Measurements from ENCODE around the gene PCNX3. TPM values are rescaled to one million over a fixed set of nuclear protein-coding genes. Genes with fewer than 3 reads are reported as not detected.
A peak's percentile ranks its signal among the peaks of the same experiment; 100 is the strongest.

PCNX3 gene
- total RNA-seq, 1 experiment from 2014 or later, result 53.5 TPM

DNA sequence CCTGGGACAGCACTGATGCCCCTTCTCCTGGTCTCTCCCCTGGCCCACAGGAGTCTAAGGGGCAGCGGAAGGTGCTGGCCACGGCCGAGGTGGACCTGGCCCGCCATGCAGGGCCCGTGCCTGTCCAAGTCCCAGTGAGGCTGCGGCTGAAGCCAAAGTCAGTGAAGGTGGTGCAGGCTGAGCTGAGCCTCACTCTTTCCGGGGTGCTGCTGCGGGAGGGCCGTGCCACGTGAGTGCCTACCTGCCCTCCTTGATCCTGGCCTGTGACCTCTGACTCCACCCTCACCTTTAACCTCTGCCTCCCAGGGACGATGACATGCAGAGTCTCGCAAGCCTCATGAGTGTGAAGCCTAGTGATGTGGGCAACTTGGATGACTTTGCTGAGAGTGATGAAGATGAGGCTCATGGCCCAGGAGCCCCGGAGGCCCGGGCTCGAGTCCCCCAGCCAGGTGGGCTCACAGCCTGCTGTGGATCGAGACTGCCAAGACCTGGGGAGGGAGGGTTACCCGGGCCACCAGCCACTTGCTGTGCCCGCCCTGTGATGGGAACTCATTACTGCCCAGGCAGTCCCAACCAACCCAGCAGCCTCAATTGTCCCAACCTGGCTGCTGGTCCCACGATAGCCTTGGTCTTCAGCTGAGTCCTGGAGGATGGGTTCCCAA is 35.4 kb upstream of the PCNX3 start:
- DNase-seq (ENCODE audit: low read depth), result no peak

DNA sequence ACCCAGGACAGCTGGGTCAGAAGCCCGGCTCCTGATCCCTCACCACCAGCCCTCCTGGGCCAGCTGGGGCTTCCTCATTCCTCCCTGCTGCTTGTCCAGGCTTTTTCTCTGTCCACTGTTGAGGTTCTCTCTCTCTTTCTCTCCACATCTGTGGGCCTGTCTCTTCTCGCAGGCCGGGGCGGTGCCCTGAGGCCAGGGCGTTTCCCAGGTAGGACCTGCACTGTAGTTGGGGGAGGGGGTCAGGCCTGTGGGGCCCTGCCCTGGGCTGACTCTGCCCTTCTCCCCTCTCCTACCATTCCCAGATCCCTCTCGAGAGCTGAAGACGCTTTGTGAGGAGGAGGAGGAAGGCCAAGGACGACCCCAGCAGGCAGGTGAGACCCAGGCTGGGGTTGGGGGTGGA is 34.8 kb upstream of the PCNX3 start:
- DNase-seq (ENCODE audit: low read depth), result no peak

DNA sequence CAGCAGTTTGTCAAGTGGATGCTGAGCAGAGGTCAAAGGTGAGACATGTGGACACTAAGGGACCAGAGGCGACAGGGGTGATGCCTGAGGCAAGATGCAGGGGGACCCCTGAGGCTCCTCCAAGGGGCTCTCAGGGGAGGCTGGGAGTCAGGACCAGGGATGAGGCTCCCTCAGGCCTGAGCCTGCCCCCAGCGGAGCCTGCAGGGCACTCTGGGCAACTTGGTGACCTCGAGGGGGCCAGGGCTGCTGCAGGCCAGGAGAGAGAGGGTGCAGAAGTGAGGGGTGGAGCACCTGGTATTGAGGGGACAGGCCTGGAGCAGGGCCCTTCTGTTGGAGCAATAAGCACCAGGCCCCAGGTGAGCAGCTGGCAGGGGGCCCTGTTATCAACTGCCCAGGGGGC is 33.6 kb upstream of the PCNX3 start:
- DNase-seq (ENCODE audit: low read depth), result no peak

DNA sequence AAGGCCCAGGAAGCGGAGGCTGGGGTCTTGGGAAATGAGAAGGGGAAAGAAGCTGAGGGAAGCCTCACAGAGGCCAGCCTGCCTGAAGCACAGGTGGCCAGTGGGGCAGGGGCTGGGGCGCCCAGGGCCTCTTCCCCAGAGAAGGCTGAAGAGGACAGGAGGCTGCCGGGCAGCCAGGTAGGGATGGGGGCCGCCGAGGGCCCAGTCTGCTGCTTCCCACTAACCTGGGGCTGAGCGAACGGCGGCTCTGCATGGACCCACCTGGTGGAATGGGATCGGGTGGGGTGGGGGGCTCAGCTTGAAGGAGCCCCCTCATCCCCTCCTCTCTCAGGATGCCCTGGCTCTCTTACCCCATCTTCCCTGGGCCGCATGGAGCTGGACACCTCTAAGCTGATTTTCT is 32.0 kb upstream of the PCNX3 start:
- no peak for DNase-seq (ENCODE audit: low read depth)

DNA sequence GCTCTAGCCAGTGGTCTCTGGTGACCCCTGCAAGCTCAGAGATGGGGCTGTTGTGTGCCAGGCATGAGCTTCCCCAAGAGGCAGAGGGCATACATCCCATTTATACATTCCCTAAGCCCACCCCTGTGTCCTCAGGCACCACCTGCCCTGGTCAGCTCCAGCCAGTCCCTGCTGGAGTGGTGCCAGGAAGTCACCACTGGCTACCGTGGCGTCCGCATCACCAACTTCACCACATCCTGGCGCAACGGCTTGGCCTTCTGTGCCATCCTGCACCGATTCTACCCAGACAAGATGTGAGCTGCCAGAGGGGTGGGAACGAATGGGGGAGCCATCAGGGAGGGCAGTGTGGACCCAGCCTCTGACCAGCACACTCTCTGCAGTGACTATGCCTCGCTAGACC is 31.5 kb upstream of the PCNX3 start:
- no peak for DNase-seq (ENCODE audit: low read depth)

DNA sequence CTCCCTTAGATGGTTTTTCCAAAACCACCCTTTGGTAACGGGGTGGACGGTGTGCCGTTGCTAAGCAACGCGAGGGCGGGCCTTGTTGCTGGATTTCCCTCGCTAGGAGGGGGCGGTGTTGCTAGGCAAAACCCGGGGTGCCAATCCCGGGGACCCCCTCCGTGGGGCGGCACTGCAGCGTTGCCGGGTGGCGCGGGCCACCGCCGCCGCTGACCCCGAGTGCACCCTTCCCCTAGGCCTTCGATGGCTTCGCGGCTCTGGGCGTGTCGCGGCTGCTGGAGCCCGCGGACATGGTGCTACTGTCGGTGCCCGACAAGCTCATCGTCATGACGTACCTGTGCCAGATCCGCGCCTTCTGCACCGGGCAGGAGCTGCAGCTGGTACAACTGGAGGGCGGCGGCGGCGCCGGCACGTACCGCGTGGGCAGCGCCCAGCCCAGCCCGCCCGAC is 30.8 kb upstream of the PCNX3 start:
- no peak for DNase-seq (ENCODE audit: low read depth)

DNA sequence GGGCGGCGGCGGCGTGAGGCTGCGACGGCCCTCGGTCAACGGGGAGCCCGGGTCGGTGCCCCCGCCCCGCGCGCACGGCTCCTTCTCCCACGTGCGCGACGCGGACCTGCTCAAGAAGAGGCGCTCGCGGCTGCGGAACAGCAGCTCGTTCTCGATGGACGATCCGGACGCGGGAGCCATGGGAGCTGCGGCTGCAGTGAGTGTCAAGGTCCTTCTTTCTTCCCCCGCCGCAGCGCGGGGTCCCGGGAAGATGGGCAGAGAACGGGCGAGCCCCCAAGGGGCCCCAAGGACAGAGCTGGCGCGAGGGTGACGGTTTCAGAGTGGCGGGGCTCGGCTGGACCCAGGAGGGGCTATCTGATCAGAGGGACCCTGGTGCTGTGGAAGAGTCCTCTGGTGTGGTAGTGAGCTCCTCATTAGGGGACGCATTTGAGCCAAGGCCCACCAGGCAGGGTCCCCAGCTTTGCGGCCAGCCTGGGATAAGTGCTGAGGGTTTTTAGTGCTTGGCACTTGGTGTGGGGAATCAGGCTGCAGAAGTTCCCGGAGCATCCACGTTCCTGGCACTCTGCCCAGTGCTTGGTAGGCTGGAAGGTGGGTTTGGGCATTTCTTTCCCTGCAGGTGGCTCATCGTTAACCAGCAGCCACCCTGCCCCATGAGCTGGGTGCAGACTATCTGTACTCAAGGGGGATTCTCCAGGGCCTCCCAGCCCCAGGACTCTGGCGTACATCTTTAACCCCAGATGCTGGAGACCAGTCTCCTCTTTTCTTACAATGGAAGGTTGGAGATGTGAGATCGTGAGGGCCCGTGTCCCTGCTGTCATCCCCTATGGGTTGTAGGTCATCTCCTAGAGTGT is 30.0 kb upstream of the PCNX3 start:
- DNase-seq (ENCODE audit: low read depth), result no peak

DNA sequence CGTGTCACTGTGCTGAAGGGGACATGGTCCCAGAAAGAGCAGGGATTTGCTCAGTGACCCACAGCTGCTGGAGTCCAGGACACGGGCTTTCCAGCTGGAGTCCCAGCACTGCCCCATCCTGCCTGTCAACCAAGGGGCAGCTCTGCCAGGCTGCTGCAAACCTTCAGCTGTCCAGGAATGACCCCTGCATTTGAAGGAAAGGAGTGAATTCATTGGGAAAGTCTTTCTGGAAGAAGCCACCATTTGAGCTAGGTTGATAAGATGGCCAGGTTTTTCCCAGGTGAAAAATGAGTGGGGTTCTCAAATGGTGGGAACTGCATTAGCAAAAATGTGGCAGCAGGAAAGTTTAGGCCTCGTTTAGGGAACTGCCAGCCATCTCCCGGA is 29.3 kb upstream of the PCNX3 start:
- DNase-seq (ENCODE audit: low read depth), result no peak

DNA sequence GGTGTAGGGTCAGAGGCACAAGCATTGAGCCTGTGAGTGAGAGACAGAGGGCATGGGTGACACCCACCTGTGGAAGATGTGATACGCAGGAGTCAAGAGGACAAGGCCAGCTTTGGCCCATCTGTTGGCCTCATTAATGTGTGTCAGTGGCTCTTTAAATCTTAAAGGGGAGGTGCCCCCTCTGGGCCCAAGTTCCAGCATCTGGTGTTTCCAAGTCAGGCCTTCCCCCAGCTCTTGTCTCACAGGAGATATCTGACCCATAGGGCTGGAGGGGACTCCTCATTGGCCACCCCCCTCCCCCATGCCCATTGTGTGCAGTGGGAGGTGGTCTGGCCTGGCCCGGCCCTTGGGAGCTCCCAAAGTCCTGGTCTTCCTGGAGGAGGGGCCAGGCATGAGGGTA is 28.9 kb upstream of the PCNX3 start:
- DNase-seq (ENCODE audit: low read depth), result no peak

DNA sequence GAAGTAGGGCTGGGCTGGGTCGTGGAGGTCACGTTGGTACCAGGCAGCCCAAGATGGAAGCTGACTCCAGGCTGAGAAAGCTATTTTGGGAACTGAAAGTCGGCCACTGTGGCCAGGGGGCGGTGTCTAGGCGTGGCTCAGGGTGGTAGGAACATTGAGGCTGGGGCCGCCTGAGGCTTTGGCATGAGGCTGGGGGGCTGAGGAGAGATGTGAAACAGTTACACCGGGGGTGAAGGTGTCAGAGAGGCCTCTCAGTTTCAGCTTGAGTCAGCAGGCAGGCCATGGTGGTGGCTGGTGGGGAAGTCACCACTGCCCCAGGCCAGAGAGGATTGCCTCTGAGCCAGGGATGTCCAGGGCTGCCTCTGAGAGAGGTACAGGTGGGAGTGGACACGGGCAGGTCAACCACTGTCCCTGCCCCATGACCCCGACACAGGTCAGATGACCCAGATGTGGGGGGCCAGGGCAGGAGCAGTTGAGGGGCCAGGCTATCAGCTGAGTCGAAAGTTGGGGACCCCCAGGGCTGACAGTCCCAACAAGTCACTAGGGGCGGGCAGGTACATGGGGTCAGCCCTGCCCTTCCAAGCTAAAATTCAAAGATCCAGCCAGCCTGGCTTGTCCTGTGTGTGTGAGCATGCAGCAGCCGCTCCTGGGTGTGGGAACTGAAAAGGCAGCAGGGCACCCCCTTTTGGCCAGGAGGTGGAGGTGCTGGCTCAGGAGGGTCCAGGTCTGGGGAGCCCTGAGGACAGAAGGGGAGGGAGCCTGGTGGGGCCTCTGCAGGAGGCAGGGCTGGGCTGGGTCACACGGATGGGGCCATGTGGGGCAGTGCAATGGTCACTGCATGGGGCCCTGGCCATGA is 27.1 kb upstream of the PCNX3 start:
- DNase-seq (ENCODE audit: low read depth), result peak; percentile 57

DNA sequence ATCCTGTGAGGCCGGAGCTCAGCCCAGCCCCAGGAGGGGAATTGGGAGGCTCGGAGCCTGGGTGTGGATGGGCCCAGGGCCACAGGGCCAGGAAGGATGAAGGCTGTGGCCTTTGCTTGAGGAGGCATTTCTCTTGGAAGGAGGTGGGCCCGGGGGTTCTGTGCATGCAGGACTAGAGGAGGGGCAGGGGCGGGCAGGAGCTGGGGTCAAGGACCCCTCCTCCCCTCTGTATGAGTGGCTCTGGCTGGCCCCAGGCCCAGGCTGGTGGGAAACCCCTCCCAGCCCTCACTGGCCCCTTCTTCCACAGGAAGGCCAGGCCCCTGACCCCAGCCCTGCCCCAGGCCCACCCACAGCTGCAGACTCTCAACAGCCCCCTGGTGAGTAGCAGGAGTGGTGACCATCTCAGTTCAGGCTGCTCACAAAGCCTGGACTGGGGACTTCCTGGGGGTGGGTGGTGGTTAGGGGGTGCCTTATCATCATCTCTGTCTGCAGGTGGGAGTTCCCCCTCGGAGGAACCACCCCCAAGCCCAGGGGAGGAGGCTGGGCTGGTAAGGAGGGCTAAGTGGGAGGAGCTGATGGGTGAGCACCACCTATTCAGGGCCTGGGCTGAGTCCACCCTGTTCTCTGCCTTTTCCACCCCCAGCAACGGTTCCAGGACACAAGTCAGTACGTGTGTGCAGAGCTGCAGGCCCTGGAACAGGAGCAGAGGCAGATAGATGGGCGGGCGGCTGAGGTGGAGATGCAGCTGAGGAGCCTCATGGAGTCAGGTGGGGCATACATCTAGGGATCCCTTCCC is 25.9 kb upstream of the PCNX3 start:
- DNase-seq (ENCODE audit: low read depth), result no peak

DNA sequence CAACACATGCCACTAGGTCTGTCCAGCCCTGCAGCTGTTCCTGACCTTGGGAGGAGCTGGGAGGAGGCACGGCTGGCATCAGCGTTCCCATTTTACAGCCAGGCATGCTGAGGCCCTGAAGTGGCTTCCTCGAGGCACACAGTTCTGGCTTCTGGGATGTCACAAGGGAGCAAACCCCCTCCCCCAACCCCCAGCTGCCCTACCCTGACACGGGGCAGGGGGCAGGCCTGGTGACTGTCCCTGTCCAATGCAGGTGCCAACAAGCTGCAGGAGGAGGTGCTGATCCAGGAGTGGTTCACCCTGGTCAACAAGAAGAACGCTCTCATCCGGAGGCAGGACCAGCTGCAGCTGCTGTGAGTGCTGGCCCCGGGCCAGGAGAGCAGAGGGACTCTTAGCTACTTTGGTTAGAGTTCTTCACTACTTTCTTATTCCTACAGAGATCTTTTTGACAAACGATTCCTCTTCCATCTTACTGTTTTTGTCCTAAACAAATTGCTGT is 25.3 kb upstream of the PCNX3 start:
- no peak for DNase-seq (ENCODE audit: low read depth)

DNA sequence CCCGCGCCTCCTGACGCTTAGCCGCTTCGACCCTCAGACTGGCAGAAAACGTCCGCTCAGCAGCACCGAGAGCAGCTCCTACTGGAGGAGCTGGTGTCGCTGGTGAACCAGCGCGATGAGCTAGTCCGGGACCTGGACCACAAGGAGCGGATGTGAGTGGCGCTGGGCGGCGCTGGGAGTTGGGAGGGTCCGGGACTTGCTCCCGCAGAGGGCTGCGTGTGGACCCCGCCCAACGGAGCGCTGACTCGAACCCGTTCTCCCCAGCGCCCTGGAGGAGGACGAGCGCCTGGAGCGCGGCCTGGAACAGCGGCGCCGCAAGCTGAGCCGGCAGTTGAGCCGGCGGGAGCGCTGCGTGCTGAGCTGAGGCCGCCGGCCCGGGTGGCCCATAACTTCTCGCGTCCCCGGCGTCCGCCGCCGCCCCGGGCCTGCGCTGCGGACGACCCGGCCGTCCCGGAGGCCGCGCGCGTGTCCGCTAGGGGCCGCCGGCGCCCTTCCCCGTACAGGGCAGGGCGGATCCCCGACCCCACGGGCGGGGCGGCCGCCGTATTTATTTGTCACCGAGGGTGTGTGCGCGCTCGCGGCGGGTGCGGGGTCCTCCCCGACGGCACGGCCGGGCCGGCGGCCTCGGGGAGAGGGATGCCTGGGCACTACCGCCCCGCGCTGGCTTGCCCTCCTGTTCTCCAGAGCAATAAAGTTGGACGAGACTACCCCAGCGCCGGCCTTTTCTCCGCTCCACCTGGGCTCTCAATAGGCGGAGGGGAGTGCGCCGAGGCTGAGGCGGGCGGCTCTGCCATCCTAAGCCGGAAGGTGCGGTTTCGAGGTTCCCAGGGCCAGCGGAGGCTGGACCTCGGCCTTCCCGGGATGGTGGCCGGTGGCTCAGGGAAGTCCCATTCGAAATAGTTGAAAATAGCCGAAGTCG is 23.4 kb upstream of the PCNX3 start:
- DNase-seq (ENCODE audit: low read depth), result no peak

DNA sequence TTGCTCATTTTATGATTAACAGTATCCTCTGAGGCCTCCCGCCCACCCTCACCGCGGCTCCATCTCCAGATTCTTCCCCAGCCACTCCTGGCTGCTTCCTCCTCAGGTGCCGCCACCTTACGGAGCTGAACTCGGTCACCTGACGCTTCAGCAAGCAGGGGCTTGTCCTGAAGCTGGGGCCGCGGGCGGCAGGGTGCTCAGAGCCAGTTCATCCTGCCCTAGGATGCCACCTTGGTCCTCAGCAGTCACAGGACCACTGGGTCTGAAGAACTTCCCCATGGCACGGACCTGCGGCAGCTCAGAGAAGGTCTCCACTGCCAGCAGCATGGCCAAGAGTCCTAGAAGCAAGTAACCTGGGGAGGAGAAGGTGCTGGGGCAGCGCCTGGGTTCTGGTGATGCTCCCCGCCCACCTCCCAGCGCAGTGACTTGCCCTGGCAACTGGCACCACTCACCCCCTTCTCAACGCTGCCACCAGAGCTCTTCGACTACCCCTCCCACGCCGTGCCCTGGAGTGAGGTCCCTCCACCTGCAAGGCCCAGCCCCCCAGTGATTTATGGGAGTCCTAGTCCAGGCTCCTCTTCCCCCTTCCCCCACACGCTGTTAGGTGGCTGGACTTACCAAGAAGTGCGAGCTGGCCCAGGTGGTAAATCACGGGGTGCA is 22.6 kb upstream of the PCNX3 start:
- no peak for DNase-seq (ENCODE audit: low read depth)

DNA sequence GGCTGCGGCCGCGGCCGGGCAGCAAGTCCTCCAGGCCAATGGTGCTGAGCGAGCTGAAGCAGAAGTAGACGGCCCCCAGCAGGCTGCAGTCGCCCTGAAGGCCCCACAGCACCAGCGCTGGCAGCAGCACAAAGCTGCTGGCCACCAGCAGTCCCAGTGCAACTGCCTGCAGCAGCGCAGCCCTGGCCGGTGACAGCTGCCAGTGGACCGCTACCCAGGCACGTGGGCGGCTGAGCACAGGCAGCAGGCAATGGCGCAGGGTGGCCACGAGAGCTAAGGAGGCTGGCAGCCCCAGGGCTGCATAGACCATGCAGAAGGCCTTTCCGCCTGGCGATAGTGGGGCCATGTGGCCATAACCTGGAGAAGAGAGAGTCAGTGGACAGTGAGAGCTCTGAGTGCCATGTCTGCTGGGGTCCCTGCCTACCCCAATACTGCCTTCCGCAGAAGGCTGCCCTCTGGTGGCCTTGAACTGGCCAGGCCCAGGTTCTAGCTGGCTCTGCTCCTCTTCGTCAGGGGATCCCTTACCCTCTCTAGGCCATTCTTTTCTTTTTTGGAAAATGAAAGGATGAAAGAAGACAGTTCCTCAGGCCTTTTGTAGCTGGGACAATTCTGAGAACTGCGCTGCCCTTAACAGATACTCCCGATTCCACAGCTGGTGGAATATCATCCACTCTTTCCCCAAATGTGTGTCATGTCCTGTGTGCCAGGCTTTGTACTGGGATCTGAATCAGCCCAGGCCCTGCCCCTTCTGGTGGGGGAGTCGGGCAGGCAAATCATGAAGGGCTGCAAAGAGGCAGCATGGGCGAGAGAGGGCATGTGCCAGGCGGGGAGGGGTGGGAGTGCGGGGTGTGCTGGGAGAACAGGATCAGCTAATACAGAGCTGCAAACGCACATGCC is 21.8 kb upstream of the PCNX3 start:
- no peak for DNase-seq (ENCODE audit: low read depth)

DNA sequence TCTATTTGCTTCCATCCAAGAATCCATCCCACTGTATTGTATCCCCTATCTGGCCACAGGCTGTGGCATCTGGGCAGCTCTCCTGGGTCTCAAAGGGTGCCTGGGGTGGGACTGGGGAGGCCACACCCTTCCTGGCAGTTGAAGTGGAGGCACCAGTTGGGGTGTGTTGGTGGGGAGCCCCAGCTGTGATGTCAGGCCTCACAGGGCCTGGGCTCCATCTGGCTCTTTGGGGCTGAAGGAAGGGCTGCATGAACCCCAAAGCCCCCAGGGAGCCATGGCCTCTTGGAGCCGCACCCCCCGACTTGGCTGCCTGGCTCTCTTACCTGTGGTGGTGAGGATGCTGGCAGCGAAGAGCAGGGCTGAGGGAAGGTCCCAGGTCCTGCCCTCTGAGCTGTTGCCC is 20.4 kb upstream of the PCNX3 start:
- no peak for DNase-seq (ENCODE audit: low read depth)

DNA sequence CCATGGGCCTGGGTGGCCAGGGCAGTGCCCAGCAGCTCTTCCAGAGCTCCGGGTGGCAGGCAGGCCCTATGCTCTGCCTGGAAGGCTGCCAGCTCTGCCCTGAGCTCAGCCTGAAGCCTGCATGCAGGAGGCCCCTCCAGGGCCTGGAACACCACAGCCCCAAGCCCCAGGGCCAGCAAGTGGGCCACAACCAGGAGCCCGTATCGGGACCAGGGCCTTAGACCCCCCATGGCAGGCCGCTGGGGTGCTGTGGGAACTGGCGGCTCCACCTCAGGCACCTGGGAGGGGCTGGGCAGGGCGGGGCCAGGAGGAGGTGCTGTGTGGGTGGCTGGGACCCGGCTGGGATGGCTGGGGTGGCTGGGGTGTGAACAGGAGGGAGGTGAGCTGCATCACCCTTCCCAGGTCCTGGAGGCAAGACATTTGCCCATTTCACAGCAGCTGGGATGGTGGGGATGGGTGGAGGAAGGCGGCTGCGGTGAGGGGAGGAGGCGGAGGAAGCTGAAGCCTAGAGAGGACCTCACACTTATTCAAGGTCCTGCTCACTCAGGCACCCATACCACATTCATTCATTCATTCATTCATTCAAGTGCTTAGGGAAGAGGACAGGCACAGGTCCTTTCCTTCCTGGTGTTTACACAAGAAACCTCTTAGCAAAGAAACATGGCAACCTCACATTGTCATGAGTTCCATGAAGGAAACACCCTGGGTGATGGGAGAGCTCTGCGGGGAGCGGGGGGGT is 19.9 kb upstream of the PCNX3 start, which contains the start of gene KCNK7:
Gene KCNK7 (minus strand): TSS at position 258 of the 739 bp plus-strand sequence. CDS start 28 bp downstream, at position 230.
- no peak for DNase-seq (ENCODE audit: low read depth)

Data from HT1080 (cell line).